NCI-H2107 treated with DMSO at 0.1 percent for 48 hours (cell line): ENCODE measurements around the gene WDR20.
"Not testable (repeated sequence)": the region's sequence is repeated elsewhere in the genome, so short reads cannot be mapped to it uniquely, and the experiment has no call there.

Experiments used
- DNase-seq: peaks from one replicate; lab custom pipeline; 2025; ENCODE audit not compliant: unreplicated experiment; lab: John Stamatoyannopoulos, UW

Gene WDR20

GRCh38 chr14:102234331-102235264 lies 94.9 kb downstream of the WDR20 start:
- no peak for DNase-seq

GRCh38 chr14:102235275-102235897 lies 95.7 kb downstream of the WDR20 start:
- DNase-seq, result peak; percentile 85

GRCh38 chr14:102236026-102236425 lies 96.3 kb downstream of the WDR20 start:
- DNase-seq, result no peak

- no peak for DNase-seq
These were observed 98.4 kb downstream of the WDR20 start for GRCh38 chr14:102238131-102238530.

GRCh38 chr14:102238766-102239165 lies 99.1 kb downstream of the WDR20 start:
- DNase-seq, result no peak

GRCh38 chr14:102239231-102239630 lies 99.5 kb downstream of the WDR20 start:
- no peak for DNase-seq

- DNase-seq, result not testable (repeated sequence)
These were observed 100.8 kb downstream of the WDR20 start for GRCh38 chr14:102240481-102240880.

- no peak for DNase-seq
These were observed 101.5 kb downstream of the WDR20 start for GRCh38 chr14:102241147-102241546.

GRCh38 chr14:102243795-102244194 lies 104.1 kb downstream of the WDR20 start:
- not testable (repeated sequence) for DNase-seq

- no peak for DNase-seq
These were observed 106.4 kb downstream of the WDR20 start for GRCh38 chr14:102246071-102246470.

- no peak for DNase-seq
These were observed 108.4 kb downstream of the WDR20 start for GRCh38 chr14:102248121-102248520.

GRCh38 chr14:102249041-102249440 lies 109.3 kb downstream of the WDR20 start:
- DNase-seq, result no peak

GRCh38 chr14:102249981-102250380 lies 110.3 kb downstream of the WDR20 start:
- no peak for DNase-seq

- no peak for DNase-seq
These were observed 110.9 kb downstream of the WDR20 start for GRCh38 chr14:102250636-102251035.

- no peak for DNase-seq
These were observed 111.5 kb downstream of the WDR20 start for GRCh38 chr14:102251161-102251560.

- DNase-seq, result no peak
These were observed 113.4 kb downstream of the WDR20 start for GRCh38 chr14:102252834-102253801.

GRCh38 chr14:102255401-102256190 lies 115.9 kb downstream of the WDR20 start:
- DNase-seq, result no peak

- DNase-seq, result no peak
These were observed 117.0 kb downstream of the WDR20 start for GRCh38 chr14:102256716-102257115.

- no peak for DNase-seq
These were observed 118.4 kb downstream of the WDR20 start for GRCh38 chr14:102258136-102258535.
